Measurements from ENCODE around the gene EHMT1.

Gene EHMT1

DNA sequence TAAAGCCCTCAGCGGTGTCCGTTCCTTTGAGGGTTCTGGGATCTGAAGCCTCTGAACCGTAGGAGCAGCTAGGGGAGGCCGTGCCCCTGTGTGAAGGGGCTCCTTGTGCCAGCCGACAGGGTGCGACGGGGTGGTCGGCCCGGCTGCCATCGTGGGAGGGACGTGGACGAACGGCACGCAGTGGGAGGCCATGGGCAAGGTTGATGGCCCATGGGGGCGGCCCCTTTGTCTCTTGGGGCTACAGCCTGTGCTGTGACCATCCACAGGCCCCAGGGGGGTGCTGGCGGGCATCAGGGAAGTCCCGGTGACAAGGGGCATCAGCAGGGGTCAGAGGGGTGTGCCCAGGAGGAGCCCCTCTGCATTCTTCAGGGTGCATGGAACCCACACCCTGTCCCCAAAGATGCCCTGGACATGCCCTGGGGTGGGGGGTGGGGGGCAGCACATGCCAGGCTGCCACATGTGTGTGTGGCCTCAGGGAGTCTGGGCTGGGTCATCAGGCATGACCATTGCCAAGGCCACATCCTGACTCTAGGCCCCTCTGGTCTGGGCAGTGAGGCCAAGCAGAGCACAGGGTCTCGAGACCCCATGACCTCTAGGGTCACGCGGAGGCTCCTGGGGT is 209.2 kb downstream of the EHMT1 start:
- DNase-seq (ENCODE audit: low spot score): no peak

DNA sequence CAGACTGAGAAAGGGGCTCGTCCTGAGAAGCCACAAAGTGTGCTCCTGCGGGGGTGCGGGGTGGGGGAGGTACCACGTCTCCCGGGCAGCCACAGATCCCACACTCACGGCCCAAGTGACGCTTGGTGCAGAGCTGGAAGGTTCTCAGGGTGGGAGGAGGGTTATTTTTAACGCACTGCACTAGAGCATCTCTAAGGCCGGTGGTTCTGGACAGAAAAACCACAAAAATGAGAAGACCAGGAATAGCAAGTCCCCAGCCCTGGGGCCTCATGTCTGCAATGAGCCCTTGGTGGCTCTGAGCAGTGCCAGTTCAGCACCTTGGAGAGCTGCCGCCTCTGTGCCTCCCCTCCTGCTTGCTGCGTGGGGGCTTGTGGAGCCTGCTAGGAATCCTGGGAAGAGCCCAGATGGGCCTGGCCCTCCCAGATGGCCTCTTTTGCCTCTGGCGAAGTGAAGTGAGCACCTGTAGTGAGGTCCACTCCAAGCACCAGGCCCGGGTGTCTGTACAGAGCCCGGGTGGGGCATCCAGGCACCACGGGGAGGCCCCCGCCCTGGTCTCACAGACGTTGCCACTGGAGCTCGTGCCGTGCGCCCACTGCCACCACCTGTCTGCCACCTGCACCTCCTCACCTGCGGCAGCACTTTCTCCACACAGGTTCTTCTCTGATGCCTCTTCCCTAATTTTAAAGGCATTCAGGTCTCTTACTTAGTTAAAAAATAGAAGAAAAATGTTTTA is 209.9 kb downstream of the EHMT1 start:
- no peak for DNase-seq (ENCODE audit: low spot score)

DNA sequence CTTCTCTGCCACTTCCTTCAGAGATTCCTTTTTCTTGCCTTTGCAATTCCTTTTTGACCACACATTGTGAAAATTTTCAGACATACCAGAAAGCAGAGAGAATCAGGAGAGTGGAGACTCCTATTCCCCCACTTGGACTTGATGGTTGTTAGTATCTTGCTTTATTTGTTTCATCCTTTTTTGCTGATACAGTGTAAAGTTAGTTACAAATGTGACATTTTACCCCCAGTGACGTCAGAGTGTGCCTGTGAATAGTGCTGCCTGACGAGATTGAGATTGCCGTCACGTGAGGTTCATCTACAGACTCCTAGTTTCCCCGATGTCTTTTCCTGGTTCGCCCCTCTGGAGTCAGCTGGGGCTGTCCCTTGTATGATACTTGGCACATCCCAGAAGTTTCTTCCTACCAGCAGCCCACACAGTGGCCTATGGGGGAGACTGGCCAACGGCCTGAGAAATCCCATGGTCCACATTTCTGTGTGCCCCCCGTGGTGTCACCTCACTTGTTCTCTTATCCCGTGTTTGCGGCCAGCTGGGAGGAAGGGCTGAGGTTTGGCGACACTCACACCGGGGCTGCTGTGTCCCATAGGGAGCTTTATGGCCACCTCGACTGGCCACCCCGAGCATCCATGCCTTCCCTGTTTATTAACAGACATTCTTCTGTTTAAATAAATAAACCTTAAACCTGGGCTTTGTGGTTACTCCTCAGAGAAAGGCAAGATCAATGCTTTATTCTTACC is 210.6 kb downstream of the EHMT1 start:
- DNase-seq (ENCODE audit: low spot score): no peak

DNA sequence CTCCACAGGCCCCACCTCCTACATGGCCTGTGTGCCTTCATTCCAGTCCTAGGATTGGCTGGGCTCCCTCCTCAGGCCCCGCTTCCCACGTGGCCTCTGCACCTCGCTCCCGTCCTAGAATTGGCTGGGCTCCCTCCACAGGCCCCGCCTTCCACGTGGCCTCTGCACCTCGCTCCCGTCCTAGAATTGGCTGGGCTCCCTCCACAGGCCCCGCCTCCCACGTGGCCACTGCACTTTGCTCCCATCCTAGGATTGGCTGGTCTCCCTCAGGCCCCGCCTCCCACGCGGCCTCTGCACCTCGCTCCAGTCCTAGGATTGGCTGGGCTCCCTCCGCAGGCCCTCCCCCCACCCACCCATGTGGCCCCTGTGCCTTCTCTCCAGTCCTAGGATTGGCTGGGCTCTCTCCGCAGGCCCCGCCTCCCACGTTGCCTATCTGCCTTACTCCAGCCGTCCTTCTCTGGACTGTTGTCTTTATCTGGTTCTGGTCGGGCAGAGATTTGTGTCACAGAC is 213.4 kb downstream of the EHMT1 start:
- DNase-seq (ENCODE audit: low spot score): no peak

DNA sequence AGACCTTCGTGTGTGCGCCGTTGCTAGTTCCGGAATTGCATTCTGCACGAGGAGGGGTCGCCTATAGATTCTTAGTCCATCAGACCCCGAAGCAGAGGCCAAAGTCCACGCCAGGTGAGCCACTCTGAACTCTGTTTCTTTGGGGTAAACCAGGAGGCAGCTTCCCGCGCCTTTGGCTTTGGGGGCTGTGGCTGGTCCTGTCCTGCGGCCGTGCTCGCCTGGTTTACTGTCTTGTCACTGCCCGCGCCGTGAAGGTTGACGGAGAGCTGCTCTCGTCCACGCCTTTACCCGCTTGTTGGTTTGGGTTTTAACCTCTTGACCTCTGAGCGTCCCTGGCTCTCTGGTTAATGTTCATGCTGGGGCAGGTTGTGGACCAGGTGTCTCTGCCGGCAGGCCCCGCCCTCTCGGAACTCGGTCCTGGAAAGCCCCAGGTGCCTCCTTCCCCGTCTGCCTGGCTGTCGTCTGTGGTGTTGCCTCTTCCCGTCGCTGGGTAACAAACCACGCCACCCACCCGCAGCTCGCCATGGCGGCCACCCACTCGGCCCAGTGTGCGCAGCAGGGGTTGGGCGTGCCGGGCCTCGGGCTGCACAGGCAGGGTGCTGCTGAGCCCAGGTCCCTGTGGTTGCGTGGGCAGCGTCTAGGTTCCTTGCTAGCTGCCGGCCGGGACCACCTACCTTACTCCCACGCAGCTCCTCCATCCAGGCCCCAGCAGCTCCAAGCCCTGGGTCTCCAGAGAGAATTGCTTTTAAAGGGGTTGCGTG is 214.2 kb downstream of the EHMT1 start:
- no peak for DNase-seq (ENCODE audit: low spot score)

DNA sequence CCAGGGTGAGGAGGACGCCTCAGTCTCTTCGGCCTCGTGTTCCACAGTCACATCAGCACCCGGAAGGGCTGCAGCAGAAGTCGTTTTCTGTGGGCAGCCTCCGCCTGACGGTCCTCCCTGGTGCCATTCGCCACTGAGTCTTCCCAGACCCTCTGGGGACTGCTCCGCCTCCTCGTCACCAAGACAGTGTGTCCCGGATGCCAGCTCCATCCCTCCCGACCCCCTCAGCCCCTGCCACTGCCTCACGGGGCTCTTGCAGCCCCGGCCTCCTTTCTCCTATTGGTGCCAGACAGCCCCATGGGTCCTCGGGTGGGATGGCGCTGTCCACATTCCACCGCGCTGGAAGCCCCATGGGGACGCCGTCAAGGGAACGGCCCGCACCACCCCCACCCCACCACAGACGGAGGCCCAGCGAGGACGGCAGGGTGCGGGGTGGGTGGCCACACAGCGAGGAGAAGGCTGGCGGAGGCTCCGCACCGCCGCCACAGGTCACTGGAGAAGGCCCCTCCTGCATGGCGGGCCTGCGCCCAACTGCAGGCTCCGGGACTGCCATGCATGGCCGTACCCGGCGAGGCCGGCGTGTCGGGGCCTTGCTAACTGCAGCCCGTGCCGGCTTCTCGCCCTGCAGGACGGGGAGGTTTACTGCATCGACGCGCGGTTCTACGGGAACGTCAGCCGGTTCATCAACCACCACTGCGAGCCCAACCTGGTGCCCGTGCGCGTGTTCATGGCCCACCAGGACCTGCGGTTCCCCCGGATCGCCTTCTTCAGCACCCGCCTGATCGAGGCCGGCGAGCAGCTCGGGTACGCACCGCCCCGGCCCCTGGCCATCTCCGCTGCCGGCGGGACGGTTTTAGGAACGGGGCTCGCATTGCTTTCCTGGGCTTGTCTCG is 215.2 kb downstream of the EHMT1 start:
- no peak for DNase-seq (ENCODE audit: low spot score)

DNA sequence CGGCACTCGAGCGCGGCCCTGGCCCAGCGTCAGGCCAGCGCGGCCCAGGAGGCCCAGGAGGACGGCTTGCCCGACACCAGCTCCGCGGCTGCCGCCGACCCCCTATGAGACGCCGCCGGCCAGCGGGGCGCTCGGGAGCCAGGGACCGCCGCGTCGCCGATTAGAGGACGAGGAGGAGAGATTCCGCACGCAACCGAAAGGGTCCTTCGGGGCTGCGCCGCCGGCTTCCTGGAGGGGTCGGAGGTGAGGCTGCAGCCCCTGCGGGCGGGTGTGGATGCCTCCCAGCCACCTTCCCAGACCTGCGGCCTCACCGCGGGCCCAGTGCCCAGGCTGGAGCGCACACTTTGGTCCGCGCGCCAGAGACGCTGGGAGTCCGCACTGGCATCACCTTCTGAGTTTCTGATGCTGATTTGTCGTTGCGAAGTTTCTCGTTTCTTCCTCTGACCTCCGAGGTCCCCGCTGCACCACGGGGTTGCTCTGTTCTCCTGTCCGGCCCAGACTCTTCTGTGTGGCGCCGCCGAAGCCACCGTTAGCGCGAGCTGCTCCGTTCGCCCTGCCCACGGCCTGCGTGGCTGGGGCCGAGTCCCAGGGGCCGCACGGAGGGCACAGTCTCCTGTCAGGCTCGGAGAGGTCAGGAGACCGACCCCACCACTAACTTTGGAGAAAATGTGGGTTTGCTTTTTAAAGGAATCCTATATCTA is 216.2 kb downstream of the EHMT1 start:
- no peak for DNase-seq (ENCODE audit: low spot score)

DNA sequence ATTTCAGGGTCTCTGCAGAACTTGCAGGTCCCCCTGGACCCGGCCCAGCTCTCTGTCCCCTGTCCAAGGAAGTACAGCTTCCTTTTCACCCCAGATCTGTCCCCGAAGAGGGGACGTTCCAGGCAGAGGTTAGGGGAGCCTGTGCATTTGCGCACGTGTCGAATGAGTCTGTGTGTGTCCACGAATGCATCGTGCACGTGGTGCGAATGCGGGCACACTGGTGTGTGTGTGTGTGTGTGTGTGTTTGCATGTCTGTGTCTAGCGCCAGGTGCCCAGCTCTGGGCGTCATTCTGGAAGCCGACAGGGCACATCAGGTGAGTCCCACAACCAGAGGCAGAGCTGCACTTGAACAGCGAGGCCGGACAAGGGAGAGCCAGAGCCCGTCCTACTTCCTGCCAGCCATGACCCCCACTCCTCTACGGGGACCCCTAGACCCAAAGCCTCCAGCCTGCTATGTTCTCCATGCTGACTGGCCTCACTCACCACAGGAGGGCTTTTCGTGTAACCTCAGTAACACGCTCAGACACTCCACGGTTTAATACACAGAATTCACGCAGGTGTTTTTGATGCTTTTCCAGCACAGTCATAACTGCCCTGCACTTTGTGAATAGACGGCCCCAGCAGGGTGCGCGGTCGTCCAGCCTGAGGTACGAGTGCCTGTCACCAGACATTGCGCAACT is 217.5 kb downstream of the EHMT1 start:
- no peak for DNase-seq (ENCODE audit: low spot score)

DNA sequence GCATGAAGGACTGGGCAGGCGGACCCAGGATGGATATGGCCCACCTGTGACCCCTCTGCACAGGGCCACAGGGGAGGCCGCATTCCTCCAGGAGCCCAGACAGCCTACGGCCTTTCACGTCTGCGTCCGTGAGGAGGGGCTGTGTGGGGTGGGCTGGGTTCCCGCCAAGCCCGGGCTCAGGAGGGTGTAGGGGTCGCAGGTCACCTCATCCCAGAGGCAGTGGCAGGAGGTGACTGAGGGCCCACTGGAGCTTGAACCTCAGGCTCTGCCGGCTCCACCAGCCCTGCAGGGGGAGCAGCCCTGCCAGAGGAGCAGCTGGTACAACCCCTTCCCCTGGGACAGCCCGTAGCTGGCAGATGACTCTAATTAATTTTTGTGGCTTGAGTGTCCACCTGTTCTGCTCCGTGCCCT is 218.0 kb downstream of the EHMT1 start:
- DNase-seq (ENCODE audit: low spot score): no peak

DNA sequence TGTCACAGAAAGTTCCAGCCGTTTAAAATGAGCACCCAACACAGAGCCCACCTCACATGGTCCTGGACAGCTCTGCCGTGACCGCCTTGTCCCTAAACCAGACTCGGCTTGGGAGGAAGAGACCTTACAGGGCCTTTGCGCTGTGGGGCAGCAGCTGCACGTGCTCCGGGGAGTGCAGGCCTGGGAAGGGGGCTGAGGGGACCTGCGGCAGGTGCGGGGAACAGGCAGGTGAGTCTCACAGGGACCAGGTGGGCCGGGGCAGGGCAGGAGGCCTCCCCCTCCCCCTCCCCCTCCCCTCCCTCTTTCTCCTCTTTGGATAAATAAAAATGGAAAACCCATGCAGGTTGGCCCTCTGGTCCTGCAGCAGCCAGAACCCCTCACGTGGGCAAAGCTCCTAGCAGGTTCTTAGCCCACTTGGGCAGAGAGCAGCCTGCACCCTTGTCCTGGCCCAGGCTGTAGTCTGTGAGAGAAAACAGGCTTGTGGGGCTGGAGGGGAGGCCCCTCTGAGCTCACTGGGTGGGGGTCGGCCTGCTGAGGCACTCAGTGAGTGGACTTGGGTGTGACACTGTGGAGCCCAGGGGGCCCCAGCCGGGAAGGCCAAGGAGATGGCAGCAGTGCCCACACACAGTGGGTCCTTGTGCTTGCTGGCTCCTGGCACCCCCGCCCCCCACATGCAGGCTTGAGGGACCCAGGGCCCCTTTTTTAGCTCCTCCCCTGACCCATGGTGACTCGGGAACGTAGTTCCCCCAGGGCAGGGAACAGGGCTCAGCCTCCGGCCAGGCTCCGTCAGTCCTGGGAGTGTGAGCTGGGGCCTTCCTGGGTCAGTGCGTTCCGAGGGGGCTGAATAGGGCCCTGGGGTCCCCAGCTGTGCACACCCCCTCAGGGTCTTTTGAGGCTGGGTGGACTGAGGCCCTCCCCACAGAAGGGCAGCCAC is 218.8 kb downstream of the EHMT1 start:
- DNase-seq (ENCODE audit: low spot score): no peak

DNA sequence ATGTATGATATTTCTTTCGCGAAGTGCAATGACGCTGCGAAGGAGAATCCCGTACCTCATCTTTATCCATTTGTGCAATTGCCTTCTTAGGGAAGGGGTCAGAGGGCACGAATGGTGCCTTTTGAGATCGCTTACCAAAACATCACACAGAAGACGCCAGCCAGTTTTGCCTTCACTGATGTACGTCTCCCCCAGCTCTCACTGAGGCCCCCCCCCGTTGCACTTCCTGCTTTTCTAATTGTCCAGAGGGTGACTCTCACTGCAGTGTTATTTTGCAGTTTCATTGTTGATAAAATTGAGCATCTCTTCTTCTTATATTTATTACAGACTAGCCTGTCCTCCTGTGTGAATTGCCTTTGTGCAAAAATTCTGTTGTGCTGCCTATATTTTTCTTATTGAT is 219.8 kb downstream of the EHMT1 start:
- DNase-seq (ENCODE audit: low spot score): no peak

DNA sequence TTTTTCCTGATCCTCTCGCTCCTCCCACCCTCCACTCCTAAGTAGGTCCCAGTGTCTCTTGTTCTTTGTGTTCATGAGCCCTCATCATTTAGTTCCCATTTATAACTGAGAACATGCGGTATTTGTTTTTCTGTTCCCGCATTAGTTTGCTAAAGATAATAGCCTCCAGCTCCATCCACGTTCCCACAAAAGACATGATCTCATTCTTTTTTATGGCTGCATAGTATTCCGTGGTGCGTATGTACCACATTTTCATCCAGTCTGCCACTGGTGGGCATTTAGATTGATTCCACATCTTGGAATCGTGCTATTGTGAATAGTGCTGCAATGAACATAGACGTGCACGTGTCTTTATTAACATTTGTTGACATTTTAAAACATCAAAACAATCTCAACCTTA is 224.6 kb downstream of the EHMT1 start:
- DNase-seq (ENCODE audit: low spot score): no peak

DNA sequence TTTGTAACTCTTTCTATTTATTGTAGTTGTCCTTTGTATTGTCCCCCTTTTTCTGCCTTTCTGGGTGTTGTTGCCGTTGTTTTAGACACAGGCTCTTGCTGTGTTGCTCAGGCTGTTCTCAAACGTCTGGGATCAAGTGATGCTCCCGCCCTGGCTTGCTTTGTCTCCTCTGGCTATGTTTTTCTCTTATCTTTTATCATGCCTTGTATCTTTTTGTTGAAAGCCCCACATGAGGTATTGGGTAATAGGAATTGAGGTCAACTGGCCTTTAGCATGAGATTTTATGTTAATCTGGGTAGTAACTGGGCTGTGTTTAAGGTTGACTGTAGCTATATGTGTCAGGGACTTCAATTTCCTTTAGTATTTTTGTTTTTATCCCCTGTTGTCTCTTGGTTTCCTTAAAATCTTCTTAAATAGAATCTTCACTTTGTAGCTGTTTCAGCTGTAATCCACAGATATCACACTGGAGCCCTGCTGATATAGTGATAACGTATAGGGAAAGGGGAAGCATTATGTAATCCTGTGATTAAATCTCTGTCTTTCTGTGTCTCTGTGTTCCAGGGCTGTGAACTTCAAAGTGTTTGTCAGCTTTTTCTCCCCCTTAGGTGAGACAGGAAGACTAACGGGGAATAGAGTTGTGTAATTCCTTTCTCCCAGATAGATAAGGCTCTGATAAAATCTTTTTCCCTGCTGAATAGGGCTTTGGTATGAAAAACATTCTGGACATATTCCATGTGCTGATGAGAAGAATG is 232.9 kb downstream of the EHMT1 start:
- DNase-seq (ENCODE audit: low spot score): no peak

DNA sequence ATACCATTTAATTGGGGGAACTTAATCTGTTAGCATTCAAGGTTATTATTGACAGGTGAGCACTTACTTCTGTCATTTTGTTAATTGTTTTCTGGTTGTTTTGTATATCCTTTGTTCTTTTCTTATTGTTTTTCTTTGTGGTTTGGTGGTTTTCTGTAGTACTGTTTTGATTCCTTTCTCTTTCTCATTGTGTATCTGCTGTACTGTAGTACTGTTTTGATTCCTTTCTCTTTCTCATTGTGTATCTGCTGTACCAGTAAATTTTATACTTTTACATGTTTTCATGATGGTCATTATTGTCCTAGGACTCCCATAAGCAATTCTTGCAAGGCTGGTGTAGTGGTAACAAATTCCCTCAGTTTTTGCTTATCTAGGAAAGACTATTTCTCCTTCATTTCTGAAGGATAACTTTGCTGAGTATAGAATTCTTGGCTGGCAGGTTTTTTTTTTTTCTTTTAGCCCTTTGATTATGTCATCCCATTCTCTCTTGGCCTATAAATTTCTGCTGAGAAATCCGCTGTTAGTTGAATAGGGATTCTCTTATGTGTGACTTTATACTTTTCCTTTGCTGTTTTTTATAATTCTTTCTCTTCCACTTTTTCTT is 234.7 kb downstream of the EHMT1 start:
- no peak for DNase-seq (ENCODE audit: low spot score)

DNA sequence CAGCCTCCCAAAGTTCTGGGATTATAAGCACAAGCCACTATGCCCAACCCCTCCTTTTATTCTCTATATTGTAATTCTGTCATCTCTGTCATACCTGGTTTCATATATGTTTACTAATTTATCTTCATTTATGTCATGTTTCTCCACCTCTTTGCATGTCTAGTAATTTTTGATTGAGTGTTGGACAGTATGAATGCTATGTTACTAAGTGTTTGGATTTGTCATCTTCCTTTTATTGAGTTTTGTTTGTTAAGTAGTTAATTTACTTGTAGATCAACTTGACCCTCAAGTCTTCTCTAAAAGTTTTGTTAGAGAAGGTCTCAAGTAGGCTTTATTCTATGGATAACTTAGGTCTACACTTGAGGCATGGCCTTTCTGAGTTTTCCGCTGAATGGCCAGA is 241.6 kb downstream of the EHMT1 start:
- DNase-seq (ENCODE audit: low spot score): no peak

DNA sequence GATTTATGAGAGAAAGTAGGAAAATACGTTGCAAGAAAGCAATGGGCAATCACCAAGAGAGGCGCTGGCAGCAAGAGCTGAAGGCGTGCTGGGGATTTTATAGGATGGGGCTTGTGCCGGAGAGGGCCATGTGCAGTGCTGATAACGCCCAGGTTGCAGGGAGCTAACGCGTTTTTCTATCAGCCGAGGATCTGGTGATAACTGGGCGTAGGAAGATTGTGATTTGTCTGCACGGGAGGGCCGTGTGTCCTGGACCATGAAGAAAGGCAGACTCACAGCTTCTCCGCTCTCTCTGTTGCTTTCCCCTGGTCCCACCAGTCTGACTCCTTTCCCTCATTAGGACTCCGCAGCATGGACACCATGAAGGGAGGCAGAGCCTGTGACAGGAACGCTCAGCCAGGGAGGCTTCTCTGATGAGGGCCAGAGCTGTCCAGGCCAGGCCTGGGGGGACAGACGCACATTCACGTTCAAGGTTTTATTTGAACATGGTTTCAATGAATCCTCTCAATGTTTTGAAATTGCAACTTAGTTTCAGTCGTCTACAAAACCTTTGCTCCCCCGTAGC is 246.9 kb downstream of the EHMT1 start:
- no peak for DNase-seq (ENCODE audit: low spot score)
